ENCODE results near the gene RERE. TPM values are rescaled to one million over a fixed set of nuclear protein-coding genes. Genes with fewer than 3 reads are reported as not detected.

The RERE gene
- total RNA-seq, 1 donor from 2014 or later = 139 TPM

- no peak overlapping the region for H3K27ac Mint-ChIP-seq
- intact Hi-C loops (cut with micrococcal nuclease) = no loop called here
- no peak for DNase-seq (ENCODE audit: low spot score)
- H3K4me1 Mint-ChIP-seq (ENCODE audit: low read depth) = peaks cover 37% of the 10 kb centered on the region
- no peaks in the 10 kb centered on the region for H3K27me3 Mint-ChIP-seq (ENCODE audit: low read depth)
- no peak overlapping the region for H3K4me3 Mint-ChIP-seq (ENCODE audit: low read depth)
- peaks cover 49% of the 10 kb centered on the region for H3K36me3 Mint-ChIP-seq (ENCODE audit: low read depth)
- H3K9me3 Mint-ChIP-seq = no peaks in the 10 kb centered on the region
Measured at GRCh38 chr1:8642114-8642513, 175.3 kb downstream of the RERE start.

GRCh38 chr1:8641377-8641997 is 176.0 kb downstream of the RERE start:
- Mint-ChIP-seq H3K4me3 (ENCODE audit: low read depth) (no peak overlapping the region), H3K4me1 (ENCODE audit: low read depth) (peaks cover 36% of the 10 kb centered on the region), H3K27ac (no peak overlapping the region), H3K27me3 (ENCODE audit: low read depth) (no peaks in the 10 kb centered on the region), H3K9me3 (no peaks in the 10 kb centered on the region), H3K36me3 (ENCODE audit: low read depth) (peaks cover 43% of the 10 kb centered on the region)
- no peak for DNase-seq (ENCODE audit: low spot score)
- intact Hi-C loops (cut with micrococcal nuclease) = no loop called here

- intact Hi-C loops (cut with micrococcal nuclease) = no loop called here
- H3K27ac Mint-ChIP-seq = no peak overlapping the region
- H3K4me1 Mint-ChIP-seq (ENCODE audit: low read depth) = peaks cover 32% of the 10 kb centered on the region
- no peak overlapping the region for H3K4me3 Mint-ChIP-seq (ENCODE audit: low read depth)
- DNase-seq (ENCODE audit: low spot score) = no peak
- no peaks in the 10 kb centered on the region for H3K27me3 Mint-ChIP-seq (ENCODE audit: low read depth)
- no peaks in the 10 kb centered on the region for H3K9me3 Mint-ChIP-seq
- H3K36me3 Mint-ChIP-seq (ENCODE audit: low read depth) = peaks cover 38% of the 10 kb centered on the region
Measured at GRCh38 chr1:8640950-8641349, 176.5 kb downstream of the RERE start.

GRCh38 chr1:8639148-8639547 is 178.3 kb downstream of the RERE start:
- DNase-seq (ENCODE audit: low spot score) = no peak
- Mint-ChIP-seq H3K9me3 (no peaks in the 10 kb centered on the region), H3K4me1 (ENCODE audit: low read depth) (peaks cover 26% of the 10 kb centered on the region), H3K27me3 (ENCODE audit: low read depth) (no peaks in the 10 kb centered on the region), H3K27ac (no peak overlapping the region), H3K4me3 (ENCODE audit: low read depth) (no peak overlapping the region), H3K36me3 (ENCODE audit: low read depth) (peaks cover 36% of the 10 kb centered on the region)
- intact Hi-C loops (cut with micrococcal nuclease) = no loop called here

GRCh38 chr1:8633741-8634501 is 183.5 kb downstream of the RERE start:
- H3K4me1 Mint-ChIP-seq (ENCODE audit: low read depth) = peaks cover 41% of the 10 kb centered on the region
- H3K27me3 Mint-ChIP-seq (ENCODE audit: low read depth) = no peaks in the 10 kb centered on the region
- peaks cover 21% of the 10 kb centered on the region for H3K36me3 Mint-ChIP-seq (ENCODE audit: low read depth)
- no peak overlapping the region for H3K4me3 Mint-ChIP-seq (ENCODE audit: low read depth)
- DNase-seq (ENCODE audit: low spot score) = no peak
- intact Hi-C loops (cut with micrococcal nuclease) = no loop called here
- H3K9me3 Mint-ChIP-seq = no peaks in the 10 kb centered on the region
- H3K27ac Mint-ChIP-seq = no peak overlapping the region

- H3K4me1 Mint-ChIP-seq (ENCODE audit: low read depth) = peaks cover 38% of the 10 kb centered on the region
- no peak overlapping the region for H3K4me3 Mint-ChIP-seq (ENCODE audit: low read depth)
- no peak overlapping the region for H3K27ac Mint-ChIP-seq
- no peaks in the 10 kb centered on the region for H3K27me3 Mint-ChIP-seq (ENCODE audit: low read depth)
- DNase-seq (ENCODE audit: low spot score) = no peak
- H3K36me3 Mint-ChIP-seq (ENCODE audit: low read depth) = peaks cover 17% of the 10 kb centered on the region
- H3K9me3 Mint-ChIP-seq = no peaks in the 10 kb centered on the region
- intact Hi-C loops (cut with micrococcal nuclease) = no loop called here
Measured at GRCh38 chr1:8632102-8632501, 185.3 kb downstream of the RERE start.

- Mint-ChIP-seq H3K4me1 (ENCODE audit: low read depth) (peaks cover 47% of the 10 kb centered on the region), H3K27me3 (ENCODE audit: low read depth) (no peaks in the 10 kb centered on the region), H3K36me3 (ENCODE audit: low read depth) (peaks cover 26% of the 10 kb centered on the region), H3K4me3 (ENCODE audit: low read depth) (no peak overlapping the region), H3K9me3 (no peaks in the 10 kb centered on the region), H3K27ac (no peak overlapping the region)
- intact Hi-C loops (cut with micrococcal nuclease) = no loop called here
- DNase-seq (ENCODE audit: low spot score) = no peak
Measured at GRCh38 chr1:8631163-8631562, 186.3 kb downstream of the RERE start.

GRCh38 chr1:8629241-8630091 is 188.0 kb downstream of the RERE start:
- intact Hi-C loops (cut with micrococcal nuclease) = loop anchor here (5.0 kb wide), 1 partner anchor 37 kb away; no protein-coding TSS in a partner anchor
- Mint-ChIP-seq H3K27me3 (ENCODE audit: low read depth) (no peaks in the 10 kb centered on the region), H3K9me3 (no peaks in the 10 kb centered on the region), H3K4me1 (ENCODE audit: low read depth) (peaks cover 60% of the 10 kb centered on the region), H3K4me3 (ENCODE audit: low read depth) (no peak overlapping the region), H3K27ac (peak overlapping the region; percentile 50), H3K36me3 (ENCODE audit: low read depth) (peaks cover 31% of the 10 kb centered on the region)
- DNase-seq (ENCODE audit: low spot score) = no peak

GRCh38 chr1:8628606-8629005 is 188.8 kb downstream of the RERE start:
- no peak for DNase-seq (ENCODE audit: low spot score)
- H3K4me3 Mint-ChIP-seq (ENCODE audit: low read depth) = no peak overlapping the region
- no peak overlapping the region for H3K27ac Mint-ChIP-seq
- peaks cover 27% of the 10 kb centered on the region for H3K36me3 Mint-ChIP-seq (ENCODE audit: low read depth)
- H3K4me1 Mint-ChIP-seq (ENCODE audit: low read depth) = peaks cover 61% of the 10 kb centered on the region
- intact Hi-C loops (cut with micrococcal nuclease) = loop anchor here (5.0 kb wide), 1 partner anchor 36 kb away; no protein-coding TSS in a partner anchor
- H3K9me3 Mint-ChIP-seq = no peaks in the 10 kb centered on the region
- H3K27me3 Mint-ChIP-seq (ENCODE audit: low read depth) = no peaks in the 10 kb centered on the region

- no peak overlapping the region for H3K27ac Mint-ChIP-seq
- H3K27me3 Mint-ChIP-seq (ENCODE audit: low read depth) = no peaks in the 10 kb centered on the region
- no peaks in the 10 kb centered on the region for H3K9me3 Mint-ChIP-seq
- H3K36me3 Mint-ChIP-seq (ENCODE audit: low read depth) = peaks cover 30% of the 10 kb centered on the region
- DNase-seq (ENCODE audit: low spot score) = no peak
- intact Hi-C loops (cut with micrococcal nuclease) = loop anchor here (5.0 kb wide), 1 partner anchor 35 kb away; no protein-coding TSS in a partner anchor
- H3K4me1 Mint-ChIP-seq (ENCODE audit: low read depth) = peaks cover 63% of the 10 kb centered on the region
- no peak overlapping the region for H3K4me3 Mint-ChIP-seq (ENCODE audit: low read depth)
Measured at GRCh38 chr1:8627728-8628127, 189.7 kb downstream of the RERE start.

- intact Hi-C loops (cut with micrococcal nuclease) = loop anchor here (5.0 kb wide), 1 partner anchor 34 kb away; no protein-coding TSS in a partner anchor
- peaks cover 54% of the 10 kb centered on the region for H3K4me1 Mint-ChIP-seq (ENCODE audit: low read depth)
- H3K36me3 Mint-ChIP-seq (ENCODE audit: low read depth) = peaks cover 34% of the 10 kb centered on the region
- no peak for DNase-seq (ENCODE audit: low spot score)
- H3K9me3 Mint-ChIP-seq = no peaks in the 10 kb centered on the region
- H3K27me3 Mint-ChIP-seq (ENCODE audit: low read depth) = no peaks in the 10 kb centered on the region
- H3K4me3 Mint-ChIP-seq (ENCODE audit: low read depth) = no peak overlapping the region
- peak overlapping the region; percentile 59 for H3K27ac Mint-ChIP-seq
Measured at GRCh38 chr1:8625981-8626898, 191.2 kb downstream of the RERE start.

GRCh38 chr1:8625491-8625890 is 191.9 kb downstream of the RERE start:
- Mint-ChIP-seq H3K4me1 (ENCODE audit: low read depth) (peaks cover 58% of the 10 kb centered on the region), H3K36me3 (ENCODE audit: low read depth) (peaks cover 35% of the 10 kb centered on the region), H3K4me3 (ENCODE audit: low read depth) (no peak overlapping the region), H3K9me3 (no peaks in the 10 kb centered on the region), H3K27ac (peak overlapping the region; percentile 5), H3K27me3 (ENCODE audit: low read depth) (no peaks in the 10 kb centered on the region)
- intact Hi-C loops (cut with micrococcal nuclease) = loop anchor here (5.0 kb wide), 1 partner anchor 33 kb away; no protein-coding TSS in a partner anchor
- no peak for DNase-seq (ENCODE audit: low spot score)

All from activated T-helper 2 cell treated with anti-CD3 and anti-CD28 coated beads, Interferon-gamma antibody, Interleukin-2, Interleukin-4, amounts not matched to agents 10 μg/mL and 5 μg/mL and 100 μg/mL, durations not matched to agents 14 hours and 24 hours and 36 hours (primary cell).